Gastrocnemius medialis (tissue), 4 donors: ENCODE data around the gene TUB. TPM values are rescaled to one million over a fixed set of nuclear protein-coding genes. Genes with fewer than 3 reads are reported as not detected.

ENCODE experiments used
- ATAC-seq, 2 donors: fragments of 150-250 bp; one replicate each; pipeline ENCODE4 v1.9.1; 2016
- DNase-seq, 2 donors: peaks; one replicate each; pipeline ENCODE4 v3.0.0-alpha.2; 2019
- H3K27ac ChIP-seq, 4 donors: fragments of 200-600 bp; sonication (generic); 1 replicate in 1 of 4; 2 replicates in 3 of 4; pipeline ENCODE4 v1.5.1; 2016 to 2018; ENCODE audit warnings: mild to moderate bottlenecking in 2 of 4, moderate library complexity in 1 of 4
- H3K27me3 ChIP-seq, 3 donors: fragments of 200-600 bp; sonication (generic) in 2 of 3; 1 replicate in 1 of 3; 2 replicates in 2 of 3; pipeline versions ENCODE4 v1.5.1 to v1.6.0; 2016 to 2019; ENCODE audit warnings: mild to moderate bottlenecking in 1 of 3, moderate library complexity in 1 of 3
- H3K36me3 ChIP-seq, 2 donors: fragments of 200-600 bp; sonication (generic) in 1 of 2; one replicate each; pipeline ENCODE4 v1.5.1; 2017 to 2018
- H3K4me1 ChIP-seq, 2 donors: fragments of 200-600 bp; sonication (generic) in 1 of 2; one replicate each; pipeline ENCODE4 v1.5.1; 2016 to 2017; ENCODE audit warnings: mild to moderate bottlenecking in 2 of 2
- H3K4me3 ChIP-seq, 4 donors: fragments of 200-600 bp; sonication (generic) in 3 of 4; 1 replicate in 1 of 4; 2 replicates in 3 of 4; pipeline ENCODE4 v1.5.1; 2016 to 2019; ENCODE audit warnings: mild to moderate bottlenecking in 2 of 4
- H3K9me3 ChIP-seq, 3 donors: fragments of 200-600 bp; sonication (generic) in 2 of 3; 1 replicate in 1 of 3; 2 replicates in 2 of 3; pipeline ENCODE4 v1.5.1; 2016 to 2019
- POLR2A ChIP-seq, 2 donors: fragments of 450-650 bp; IDR thresholded peaks; one replicate each; pipeline ENCODE4 v1.6.1; 2017; ENCODE audit warnings: antibody characterized with exemption in 2 of 2, mild to moderate bottlenecking in 2 of 2, moderate library complexity in 2 of 2
- in situ Hi-C, 4 donors: fragments of 200-750 bp; cut with MboI; loops; one replicate each; pipeline versions ENCODE4 v1.15.0 to v1.8.0; 2017; ENCODE audit warnings: low sequenced_read_pairs in 4 of 4
- intact Hi-C: fragments of 100-400 bp; cut with DNase I; formaldehyde crosslinking; loops from one replicate; pipeline ENCODE4 v1.15.1; 2023; ENCODE audit warnings: low total_unique reads
- total RNA-seq, 4 donors: library from RNA; depleted of rRNA; stranded (reverse); fragments of >200 nt; gene quantifications; one replicate each; pipeline versions ENCODE4 v1.1.0 to v1.2.3, GENCODE V29; 2016
- TF ChIP-seq, protein P1 (sequence below), 5 experiments: fragments of 450-650 bp in 3 of 5; fragments of 200-600 bp in 2 of 5; sonication (generic) in 2 of 5; IDR thresholded peaks in 4 of 5; conservative IDR thresholded peaks in 1 of 5; 1 replicate in 4 of 5; 2 replicates in 1 of 5; pipeline ENCODE4 v1.5.1; 2016 to 2019; ENCODE audit warnings: antibody characterized with exemption in 5 of 5, mild to moderate bottlenecking in 3 of 5, moderate library complexity in 3 of 5

Gene TUB
- total RNA-seq, 4 donors from 2014 or later, result 0.71 to 1.2 (median 1.1) TPM

DNA sequence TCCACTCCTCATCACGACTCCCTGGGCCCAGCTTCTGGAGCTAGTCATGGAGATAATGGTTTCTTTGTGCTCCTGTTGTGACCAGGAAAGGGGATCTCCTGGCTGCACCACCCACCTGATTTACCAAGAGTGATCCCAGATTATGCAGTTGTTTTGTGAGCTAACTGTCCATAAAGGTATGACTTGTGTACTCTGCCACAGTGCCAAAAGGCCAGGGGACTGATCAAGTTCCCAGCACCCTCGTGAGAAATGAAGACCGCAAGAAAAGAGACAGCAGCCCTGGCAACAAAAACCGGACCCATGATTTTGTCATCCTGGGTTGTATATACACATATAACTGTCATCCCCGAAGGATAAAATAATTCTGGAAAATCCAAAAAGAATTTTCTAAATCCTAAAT is 26.6 kb downstream of the TUB start:
- intact Hi-C loops, result no loop called here
- no peak for TF ChIP-seq POLR2A (IDR thresholded peaks at IDR 0.05)
- TF ChIP-seq, protein P1, sequence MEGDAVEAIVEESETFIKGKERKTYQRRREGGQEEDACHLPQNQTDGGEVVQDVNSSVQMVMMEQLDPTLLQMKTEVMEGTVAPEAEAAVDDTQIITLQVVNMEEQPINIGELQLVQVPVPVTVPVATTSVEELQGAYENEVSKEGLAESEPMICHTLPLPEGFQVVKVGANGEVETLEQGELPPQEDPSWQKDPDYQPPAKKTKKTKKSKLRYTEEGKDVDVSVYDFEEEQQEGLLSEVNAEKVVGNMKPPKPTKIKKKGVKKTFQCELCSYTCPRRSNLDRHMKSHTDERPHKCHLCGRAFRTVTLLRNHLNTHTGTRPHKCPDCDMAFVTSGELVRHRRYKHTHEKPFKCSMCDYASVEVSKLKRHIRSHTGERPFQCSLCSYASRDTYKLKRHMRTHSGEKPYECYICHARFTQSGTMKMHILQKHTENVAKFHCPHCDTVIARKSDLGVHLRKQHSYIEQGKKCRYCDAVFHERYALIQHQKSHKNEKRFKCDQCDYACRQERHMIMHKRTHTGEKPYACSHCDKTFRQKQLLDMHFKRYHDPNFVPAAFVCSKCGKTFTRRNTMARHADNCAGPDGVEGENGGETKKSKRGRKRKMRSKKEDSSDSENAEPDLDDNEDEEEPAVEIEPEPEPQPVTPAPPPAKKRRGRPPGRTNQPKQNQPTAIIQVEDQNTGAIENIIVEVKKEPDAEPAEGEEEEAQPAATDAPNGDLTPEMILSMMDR (IDR thresholded peaks at IDR 0.05 in 4 of 5, conservative IDR thresholded peaks at IDR 0.05 in 1 of 5), result no peak

DNA sequence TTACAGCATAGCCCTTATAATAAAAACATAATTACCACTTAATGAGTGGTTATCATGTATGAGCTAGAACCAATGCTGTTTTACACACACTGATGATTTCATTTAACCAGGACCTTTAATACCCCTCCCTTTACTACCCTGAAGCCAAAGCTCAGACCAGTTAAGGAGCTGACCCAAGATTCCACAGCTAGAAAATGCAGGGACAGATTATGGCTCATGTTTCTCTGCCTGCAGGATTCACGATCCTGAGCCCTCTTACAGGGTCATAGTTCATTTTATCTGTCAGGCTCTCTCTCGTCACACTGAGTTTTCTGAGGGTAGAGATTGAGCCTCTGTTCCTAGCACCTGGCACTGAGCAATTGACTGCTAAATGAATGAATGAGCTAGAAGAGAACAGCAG is 27.4 kb downstream of the TUB start:
- no peaks in the 10 kb centered on the region for H3K27me3 ChIP-seq
- peak overlapping the region; percentile 5 to 70 (median 63) for H3K27ac ChIP-seq
- ATAC-seq (no peak), DNase-seq (no peak)
- in situ Hi-C loops (loop anchor here in 2 of 4 donors (10.0 kb wide), 2 partner anchors 74 to 214 kb away; no protein-coding TSS in a partner anchor), intact Hi-C loops (no loop called here)
- H3K36me3 ChIP-seq, result no peaks in the 10 kb centered on the region
- no peak overlapping the region for H3K4me3 ChIP-seq
- no peaks in the 10 kb centered on the region for H3K9me3 ChIP-seq
- TF ChIP-seq, protein P1 (IDR thresholded peaks at IDR 0.05 in 4 of 5, conservative IDR thresholded peaks at IDR 0.05 in 1 of 5), result no peak
- TF ChIP-seq POLR2A (IDR thresholded peaks at IDR 0.05), result no peak
- H3K4me1 ChIP-seq, result peaks cover 35 to 44% of the 10 kb centered on the region in 2 donors

More for the DNA sequence above, 26.6 kb downstream of the TUB start:
- peak overlapping the region in 1 of 4 donors; percentile 2 for H3K4me3 ChIP-seq
- in situ Hi-C loops, result loop anchor here in 2 of 4 donors (10.0 kb wide), 2 partner anchors 73 to 213 kb away; no protein-coding TSS in a partner anchor
- peak; percentile 79 to 86 for ATAC-seq
- no peaks in the 10 kb centered on the region for H3K36me3 ChIP-seq
- H3K4me1 ChIP-seq, result peaks cover 35 to 44% of the 10 kb centered on the region in 2 donors
- peak overlapping the region; percentile 5 to 70 (median 63) for H3K27ac ChIP-seq
- peak; percentile 48 to 67 for DNase-seq
- no peaks in the 10 kb centered on the region for H3K9me3 ChIP-seq
- no peaks in the 10 kb centered on the region for H3K27me3 ChIP-seq

DNA sequence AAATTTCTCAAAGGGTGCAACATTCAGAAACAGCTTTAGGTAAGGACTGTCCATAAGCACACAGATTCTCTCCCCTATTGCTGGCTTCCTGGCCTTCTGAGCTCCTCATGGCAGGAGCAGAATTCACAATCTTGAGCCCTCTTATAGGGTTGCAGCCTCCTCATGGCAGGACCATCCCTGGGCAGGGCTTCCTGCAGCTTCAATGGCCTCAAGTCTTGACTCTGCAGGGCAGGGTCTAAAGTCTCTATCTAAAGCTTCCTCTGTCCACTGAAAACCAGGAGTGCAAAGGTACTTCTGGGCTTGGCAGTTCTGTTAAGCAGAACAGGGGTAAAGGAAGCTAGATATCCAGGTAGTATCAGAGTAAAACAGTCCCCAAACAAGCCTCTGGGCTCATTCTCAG is 28.7 kb downstream of the TUB start:
- no peak for TF ChIP-seq POLR2A (IDR thresholded peaks at IDR 0.05)
- TF ChIP-seq, protein P1 (IDR thresholded peaks at IDR 0.05 in 4 of 5, conservative IDR thresholded peaks at IDR 0.05 in 1 of 5), result no peak
- Histone ChIP-seq H3K4me3 (no peak overlapping the region), H3K4me1 (peaks cover 35 to 44% of the 10 kb centered on the region in 2 donors), H3K27ac (peak overlapping the region in 1 of 4 donors; percentile 70), H3K9me3 (no peaks in the 10 kb centered on the region), H3K27me3 (no peaks in the 10 kb centered on the region), H3K36me3 (no peaks in the 10 kb centered on the region)
- no peak for ATAC-seq
- no peak for DNase-seq
- intact Hi-C loops (no loop called here), in situ Hi-C loops (loop anchor here in 2 of 4 donors (10.0 kb wide), 2 partner anchors 75 to 215 kb away; no protein-coding TSS in a partner anchor)

DNA sequence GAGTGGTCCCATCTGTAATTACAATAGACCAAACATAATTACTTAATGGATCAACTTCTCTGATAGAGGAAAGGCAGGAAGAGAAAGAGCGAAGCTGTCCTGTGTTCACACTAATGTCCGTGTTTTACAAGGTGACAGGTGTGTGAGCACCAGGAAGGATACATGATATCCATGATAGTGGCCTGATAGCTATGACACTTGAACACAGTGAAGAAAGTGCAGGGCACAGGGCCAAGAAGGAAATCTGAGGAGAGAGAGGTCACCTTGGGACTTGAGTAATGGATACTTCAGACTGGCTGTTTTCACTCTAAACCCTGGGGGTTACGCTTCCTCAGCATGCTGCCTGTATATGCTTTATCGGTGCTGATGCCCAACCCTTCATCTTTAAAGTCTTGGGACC is 29.4 kb downstream of the TUB start:
- no peak for TF ChIP-seq POLR2A (IDR thresholded peaks at IDR 0.05)
- TF ChIP-seq, protein P1 (IDR thresholded peaks at IDR 0.05 in 4 of 5, conservative IDR thresholded peaks at IDR 0.05 in 1 of 5), result no peak
- intact Hi-C loops (no loop called here), in situ Hi-C loops (no loop called here)
- DNase-seq, result peak; percentile 40 to 77
- H3K36me3 ChIP-seq, result no peaks in the 10 kb centered on the region
- H3K27me3 ChIP-seq, result no peaks in the 10 kb centered on the region
- peaks cover 35 to 44% of the 10 kb centered on the region in 2 donors for H3K4me1 ChIP-seq
- no peak overlapping the region for H3K4me3 ChIP-seq
- ATAC-seq, result peak; percentile 64 to 82
- no peaks in the 10 kb centered on the region for H3K9me3 ChIP-seq
- H3K27ac ChIP-seq, result peak overlapping the region in 3 of 4 donors; percentile 2 to 70 (median 21)

DNA sequence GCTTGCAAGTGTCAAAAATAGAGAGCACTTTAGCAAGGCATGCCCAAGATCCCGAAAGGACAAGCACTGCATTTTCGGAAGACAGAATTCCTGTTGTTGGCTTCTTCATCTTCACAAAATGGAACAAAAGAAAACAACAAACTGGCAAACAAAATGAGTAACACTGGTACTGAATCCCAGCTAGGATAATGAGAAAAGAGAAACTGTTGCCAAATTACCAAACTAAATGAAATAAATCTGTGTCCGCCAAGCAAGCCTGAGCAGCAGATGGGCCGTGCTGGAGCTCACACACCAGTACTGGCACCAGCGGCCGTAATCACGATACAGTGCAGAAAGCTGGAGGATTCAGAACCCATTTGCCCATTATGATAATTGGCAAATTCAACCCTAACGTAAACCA is 30.6 kb downstream of the TUB start:
- in situ Hi-C loops, result no loop called here
- H3K4me3 ChIP-seq, result no peak overlapping the region
- DNase-seq, result no peak
- no peaks in the 10 kb centered on the region for H3K9me3 ChIP-seq
- H3K36me3 ChIP-seq, result no peaks in the 10 kb centered on the region
- ATAC-seq, result no peak
- TF ChIP-seq POLR2A (IDR thresholded peaks at IDR 0.05), result no peak
- TF ChIP-seq, protein P1 (IDR thresholded peaks at IDR 0.05 in 4 of 5, conservative IDR thresholded peaks at IDR 0.05 in 1 of 5), result no peak
- H3K27ac ChIP-seq, result no peak overlapping the region
- H3K4me1 ChIP-seq, result peaks cover 35 to 40% of the 10 kb centered on the region in 2 donors
- H3K27me3 ChIP-seq, result no peaks in the 10 kb centered on the region
- intact Hi-C loops, result no loop called here
